ENCODE data around the gene ROR1. TPM values are rescaled to one million over a fixed set of nuclear protein-coding genes. Genes with fewer than 3 reads are reported as not detected.
A peak's percentile ranks its signal among the peaks of the same experiment; 100 is the strongest.

The ROR1 gene
- total and polyA plus RNA-seq, 8 donors: 25.5 to 95.8 (median 83.0) TPM

- Histone ChIP-seq H3K4me1 (no peaks in the 10 kb centered on the region), H3K27ac (no peak overlapping the region), H3K9me3 (no peaks in the 10 kb centered on the region), H3K36me3 (no peaks in the 10 kb centered on the region), H3K4me3 (no peak overlapping the region), H3K27me3 (no peaks in the 10 kb centered on the region)
- DNase-seq (no peak), ATAC-seq (no peak)
- TF ChIP-seq CTCF (IDR thresholded peaks at IDR 0.05): no peak
- intact Hi-C loops (cut with DNase I): no loop called here
These were observed 303.6 kb downstream of the ROR1 start for GRCh38 chr1:64077281-64077940.

- no peak for ATAC-seq
These were observed 307.2 kb downstream of the ROR1 start for GRCh38 chr1:64080941-64081562.

GRCh38 chr1:64082459-64082858 lies 308.6 kb downstream of the ROR1 start:
- Histone ChIP-seq H3K36me3 (no peaks in the 10 kb centered on the region), H3K27ac (no peak overlapping the region), H3K27me3 (no peaks in the 10 kb centered on the region), H3K4me1 (no peaks in the 10 kb centered on the region), H3K4me3 (no peak overlapping the region), H3K9me3 (no peaks in the 10 kb centered on the region)
- no peak for ATAC-seq
- intact Hi-C loops (cut with DNase I): no loop called here
- DNase-seq: no peak
- no peak for TF ChIP-seq CTCF (IDR thresholded peaks at IDR 0.05)

More at GRCh38 chr1:64080941-64081562, 307.2 kb downstream of the ROR1 start:
- no peak overlapping the region for H3K27ac ChIP-seq
- intact Hi-C loops (cut with DNase I): no loop called here
- H3K9me3 ChIP-seq: no peaks in the 10 kb centered on the region
- no peaks in the 10 kb centered on the region for H3K27me3 ChIP-seq
- DNase-seq: no peak
- TF ChIP-seq CTCF (IDR thresholded peaks at IDR 0.05): no peak
- H3K4me3 ChIP-seq: no peak overlapping the region
- H3K4me1 ChIP-seq: no peaks in the 10 kb centered on the region
- no peaks in the 10 kb centered on the region for H3K36me3 ChIP-seq

GRCh38 chr1:64084451-64084850 lies 310.6 kb downstream of the ROR1 start:
- intact Hi-C loops (cut with DNase I): no loop called here
- H3K27me3 ChIP-seq: no peaks in the 10 kb centered on the region
- H3K9me3 ChIP-seq: no peaks in the 10 kb centered on the region
- no peak for TF ChIP-seq CTCF (IDR thresholded peaks at IDR 0.05)
- ATAC-seq: no peak
- H3K4me3 ChIP-seq: no peak overlapping the region
- H3K27ac ChIP-seq: no peak overlapping the region
- no peak for DNase-seq
- H3K4me1 ChIP-seq: no peaks in the 10 kb centered on the region
- no peaks in the 10 kb centered on the region for H3K36me3 ChIP-seq

GRCh38 chr1:64087768-64088167 lies 314.0 kb downstream of the ROR1 start:
- H3K4me1 ChIP-seq: no peaks in the 10 kb centered on the region
- intact Hi-C loops (cut with DNase I): no loop called here
- H3K36me3 ChIP-seq: no peaks in the 10 kb centered on the region
- H3K4me3 ChIP-seq: no peak overlapping the region
- no peak overlapping the region for H3K27ac ChIP-seq
- DNase-seq (no peak), ATAC-seq (peak; percentile 19)
- no peaks in the 10 kb centered on the region for H3K27me3 ChIP-seq
- TF ChIP-seq CTCF (IDR thresholded peaks at IDR 0.05): no peak
- no peaks in the 10 kb centered on the region for H3K9me3 ChIP-seq
